OCI-LY7 (cell line): ENCODE measurements around the gene WLS. TPM values are rescaled to one million over a fixed set of nuclear protein-coding genes. Genes with fewer than 3 reads are reported as not detected.

Experiments
- BruUV-seq: library from RNA; stranded (reverse); fragments of 400-500 nt; replicated peaks from 2 replicates; lab custom pipeline; 2021; lab: Mats Ljungman, UMichigan
- CTCF ChIA-PET: fragments of 300-600 bp; sonication (Branson Sonifier 250); formaldehyde crosslinking; loops from one replicate; lab custom pipeline; 2022; ENCODE audit warnings: antibody characterized with exemption; ENCODE audit not compliant: unreplicated experiment; lab: Charles Lee
- POLR2A ChIA-PET: fragments of 300-600 bp; sonication (Branson Sonifier 250); formaldehyde crosslinking; loops from one replicate; lab custom pipeline; 2022; ENCODE audit warnings: antibody characterized with exemption; lab: Charles Lee
- DNase-seq: peaks from one replicate; pipeline ENCODE4 v3.0.0-alpha.2; 2015; ENCODE audit warnings: low spot score
- H2AFZ ChIP-seq: fragments of 200-600 bp; sonication (generic), shearing (Covaris generic); 2 replicates; pipeline ENCODE4 v1.6.1; 2014; ENCODE audit warnings: mild to moderate bottlenecking, antibody characterized with exemption, low read length, moderate library complexity
- H3K27ac ChIP-seq: fragments of 200-600 bp; sonication (generic); 2 replicates; pipeline ENCODE4 v1.5.1; 2014; ENCODE audit warnings: mixed run types, low read depth, mild to moderate bottlenecking, moderate library complexity, low read length, inconsistent platforms; ENCODE audit not compliant: poor library complexity, severe bottlenecking
- H3K36me3 ChIP-seq: fragments of 200-600 bp; sonication (generic); 2 replicates; pipeline ENCODE4 v1.6.1; 2014; ENCODE audit warnings: mild to moderate bottlenecking, antibody characterized with exemption, low read length, moderate library complexity, mixed read lengths; ENCODE audit not compliant: insufficient read depth
- H3K4me1 ChIP-seq: fragments of 200-600 bp; sonication (generic); 2 replicates; pipeline ENCODE4 v1.5.1; 2014; ENCODE audit warnings: mild to moderate bottlenecking, low read length; ENCODE audit not compliant: insufficient read depth, poor library complexity, severe bottlenecking
- H3K4me2 ChIP-seq: fragments of 200-600 bp; sonication (generic); 2 replicates; pipeline ENCODE4 v1.6.1; 2014; ENCODE audit warnings: mild to moderate bottlenecking, low read length
- H3K4me3 ChIP-seq: fragments of 200-600 bp; sonication (generic); 2 replicates; pipeline ENCODE4 v1.5.1; 2014; ENCODE audit warnings: mild to moderate bottlenecking, low read depth, low read length; ENCODE audit not compliant: poor library complexity, severe bottlenecking
- H3K79me2 ChIP-seq: fragments of 200-600 bp; sonication (generic); 2 replicates; pipeline ENCODE4 v1.6.1; 2016; ENCODE audit warnings: low read depth, mild to moderate bottlenecking, low read length, moderate library complexity, mixed read lengths; ENCODE audit not compliant: insufficient read depth
- H3K9me2 ChIP-seq: fragments of 200-600 bp; sonication (generic); 2 replicates; pipeline ENCODE4 v1.6.1; 2016; ENCODE audit warnings: mild to moderate bottlenecking, low read length, mixed read lengths; ENCODE audit not compliant: insufficient read depth
- H3K9me3 ChIP-seq: fragments of 200-600 bp; sonication (generic); 2 replicates; pipeline ENCODE4 v1.6.1; 2014; ENCODE audit warnings: mild to moderate bottlenecking, mixed run types, low read length, mixed read lengths
- H4K20me1 ChIP-seq: fragments of 200-600 bp; sonication (generic); 2 replicates; pipeline ENCODE4 v1.6.1; 2014; ENCODE audit warnings: mild to moderate bottlenecking, antibody characterized with exemption, low read length, moderate library complexity, mixed read lengths; ENCODE audit not compliant: insufficient read depth
- CTCF ChIP-seq: fragments of 200-600 bp; sonication (generic); conservative IDR thresholded peaks from 2 replicates; pipeline ENCODE4 v1.5.1; 2014; ENCODE audit warnings: mild to moderate bottlenecking, antibody characterized with exemption, low read length, moderate library complexity, mixed read lengths
- EZH2phosphoT487 ChIP-seq: fragments of 200-600 bp; sonication (generic); IDR thresholded peaks from 2 replicates; pipeline ENCODE4 v1.6.1; 2018; ENCODE audit warnings: low read depth, borderline replicate concordance, mild to moderate bottlenecking, mixed run types, antibody characterized with exemption, low read length, moderate library complexity, mixed read lengths
- intact Hi-C: fragments of 100-400 bp; cut with micrococcal nuclease; formaldehyde crosslinking; loops from one replicate; pipeline ENCODE4 v1.10.0; 2022; ENCODE audit not compliant: unreplicated experiment
- total RNA-seq, 2 experiments: library from RNA; depleted of rRNA in 1 of 2; stranded (reverse); fragments of >200 nt in 1 of 2; shearing (Covaris generic) in 1 of 2; gene quantifications; 2 replicates each; pipeline ENCODE4 v1.2.3, GENCODE V29; 2014 to 2022

The WLS gene
- total RNA-seq, 2 experiments from 2014 or later = not detected

- BruUV-seq = no TSS peak
- no peak for TF ChIP-seq CTCF
- TF ChIP-seq EZH2phosphoT487 = no peak
- Histone ChIP-seq H3K4me2 (no peak overlapping the region), H3K27ac (no peak overlapping the region), H4K20me1 (no peaks in the 10 kb centered on the region), H2AFZ (no peak overlapping the region), H3K79me2 (no peaks in the 10 kb centered on the region), H3K4me3 (no peak overlapping the region), H3K36me3 (no peaks in the 10 kb centered on the region), H3K4me1 (no peaks in the 10 kb centered on the region), H3K9me3 (no peaks in the 10 kb centered on the region), H3K9me2 (no peaks in the 10 kb centered on the region)
- POLR2A ChIA-PET = no interaction called here
- DNase-seq = no peak
- intact Hi-C loops = no loop called here
- CTCF ChIA-PET = no interaction called here
Observed at GRCh38 chr1:68085752-68086151, 146.6 kb downstream of the WLS start.

- intact Hi-C loops = no loop called here
- ChIA-PET CTCF (no interaction called here), POLR2A (interaction anchor here (1.4 kb wide), 1 partner anchor 11 kb away, joined by 11 read pairs; no protein-coding TSS in a partner anchor)
- Histone ChIP-seq H3K4me2 (no peak overlapping the region), H3K36me3 (no peaks in the 10 kb centered on the region), H3K27ac (no peak overlapping the region), H2AFZ (no peak overlapping the region), H3K4me3 (no peak overlapping the region), H3K4me1 (no peaks in the 10 kb centered on the region), H3K79me2 (no peaks in the 10 kb centered on the region), H3K9me3 (no peaks in the 10 kb centered on the region), H4K20me1 (no peaks in the 10 kb centered on the region), H3K9me2 (no peaks in the 10 kb centered on the region)
- no TSS peak for BruUV-seq
- no peak for DNase-seq
- TF ChIP-seq CTCF (no peak), EZH2phosphoT487 (no peak)
Observed at GRCh38 chr1:68083686-68084085, 148.6 kb downstream of the WLS start.

- CTCF ChIA-PET = no interaction called here
- Histone ChIP-seq H3K4me1 (no peaks in the 10 kb centered on the region), H3K36me3 (no peaks in the 10 kb centered on the region), H3K4me3 (no peak overlapping the region), H3K79me2 (no peaks in the 10 kb centered on the region), H3K4me2 (no peak overlapping the region), H2AFZ (no peak overlapping the region), H3K9me3 (no peaks in the 10 kb centered on the region), H4K20me1 (no peaks in the 10 kb centered on the region), H3K27ac (no peak overlapping the region), H3K9me2 (no peaks in the 10 kb centered on the region)
- TF ChIP-seq EZH2phosphoT487 (no peak), CTCF (no peak)
- DNase-seq = no peak
- POLR2A ChIA-PET = no interaction called here
- no TSS peak for BruUV-seq
- intact Hi-C loops = no loop called here
Observed at GRCh38 chr1:68081775-68082283, 150.5 kb downstream of the WLS start.
